ENCODE measurements around the gene CSRNP3. TPM values are rescaled to one million over a fixed set of nuclear protein-coding genes. Genes with fewer than 3 reads are reported as not detected.

CSRNP3 gene
- total and polyA plus RNA-seq, 4 donors: 0.18 to 2.2 (median 2.0) TPM

GRCh38 chr2:165428926-165429325, 40.6 kb upstream of the CSRNP3 start:
- Histone ChIP-seq H3K9ac (ENCODE audit: low read depth in 1 of 2, low read length in 2 of 2) (no peak overlapping the region), H3K4me3 (ENCODE audit: low read depth in 1 of 3, low read length in 3 of 3) (no peak overlapping the region), H3K9me3 (ENCODE audit: control insufficient read depth in 4 of 4, low read length in 3 of 4) (no peaks in the 10 kb centered on the region), H3K27me3 (ENCODE audit: control insufficient read depth in 4 of 4, insufficient read depth in 4 of 4, low read length in 3 of 4) (no peaks in the 10 kb centered on the region), H3K27ac (ENCODE audit: low read depth in 1 of 2, low read length in 2 of 2) (no peak overlapping the region), H3K4me1 (ENCODE audit: control insufficient read depth in 4 of 4, insufficient read depth in 4 of 4, low read length in 3 of 4) (no peaks in the 10 kb centered on the region), H3K36me3 (ENCODE audit: control insufficient read depth in 4 of 4, insufficient read depth in 3 of 4, low read depth in 1 of 4, low read length in 3 of 4) (no peaks in the 10 kb centered on the region)
- whole genome bisulfite sequencing: 77% methylated on average over 1 of the region's 1 CpG
- no peak for TF ChIP-seq RAD21 (IDR thresholded peaks at IDR 0.05)
- TF ChIP-seq HNF4G (IDR thresholded peaks at IDR 0.05): no peak
- TF ChIP-seq REST (IDR thresholded peaks at IDR 0.05): no peak
- TF ChIP-seq JUND (IDR thresholded peaks at IDR 0.05): no peak
- no peak for TF ChIP-seq FOXA1 (IDR thresholded peaks at IDR 0.05)
- TF ChIP-seq NR2F2 (IDR thresholded peaks at IDR 0.05): no peak
- no peak for TF ChIP-seq ATF3 (IDR thresholded peaks at IDR 0.05)
- no peak for TF ChIP-seq GABPA (IDR thresholded peaks at IDR 0.05 in 1 of 2, conservative IDR thresholded peaks at IDR 0.05 in 1 of 2)
- TF ChIP-seq MAX (IDR thresholded peaks at IDR 0.05): no peak
- no peak for TF ChIP-seq YY1 (IDR thresholded peaks at IDR 0.05)
- TF ChIP-seq HNF4A (conservative IDR thresholded peaks at IDR 0.05): no peak
- no peak for TF ChIP-seq TAF1 (conservative IDR thresholded peaks at IDR 0.05)
- no peak for TF ChIP-seq RXRA (IDR thresholded peaks at IDR 0.05)
- no peak for TF ChIP-seq CTCF (IDR thresholded peaks at IDR 0.05; ENCODE audit: low read depth, low read length, missing input control)
- no peak for TF ChIP-seq ZBTB33 (IDR thresholded peaks at IDR 0.05)
- DNase-seq (ENCODE audit: low spot score): no peak

GRCh38 chr2:165431014-165431413, 38.5 kb upstream of the CSRNP3 start:
- H3K4me1 ChIP-seq (ENCODE audit: control insufficient read depth in 4 of 4, insufficient read depth in 4 of 4, low read length in 3 of 4): no peaks in the 10 kb centered on the region
- H3K4me3 ChIP-seq (ENCODE audit: low read depth in 1 of 3, low read length in 3 of 3): no peak overlapping the region
- H3K27me3 ChIP-seq (ENCODE audit: control insufficient read depth in 4 of 4, insufficient read depth in 4 of 4, low read length in 3 of 4): no peaks in the 10 kb centered on the region
- no peak overlapping the region for H3K9ac ChIP-seq (ENCODE audit: low read depth in 1 of 2, low read length in 2 of 2)
- H3K36me3 ChIP-seq (ENCODE audit: control insufficient read depth in 4 of 4, insufficient read depth in 3 of 4, low read depth in 1 of 4, low read length in 3 of 4): no peaks in the 10 kb centered on the region
- TF ChIP-seq FOXA2 (IDR thresholded peaks at IDR 0.05) (no peak), CTCF (IDR thresholded peaks at IDR 0.05; ENCODE audit: low read depth, low read length, missing input control) (no peak), HNF4A (conservative IDR thresholded peaks at IDR 0.05) (no peak), JUND (IDR thresholded peaks at IDR 0.05) (no peak), EGR1 (IDR thresholded peaks at IDR 0.05; ENCODE audit: low read depth in 2 of 2) (no peak), TAF1 (conservative IDR thresholded peaks at IDR 0.05) (no peak), MAX (IDR thresholded peaks at IDR 0.05) (no peak), RAD21 (IDR thresholded peaks at IDR 0.05) (no peak), RXRA (IDR thresholded peaks at IDR 0.05) (no peak), ATF3 (IDR thresholded peaks at IDR 0.05) (no peak), REST (IDR thresholded peaks at IDR 0.05) (no peak), HNF4G (IDR thresholded peaks at IDR 0.05) (no peak), YY1 (IDR thresholded peaks at IDR 0.05) (no peak)
- no peak overlapping the region for H3K27ac ChIP-seq (ENCODE audit: low read depth in 1 of 2, low read length in 2 of 2)
- H3K9me3 ChIP-seq (ENCODE audit: control insufficient read depth in 4 of 4, low read length in 3 of 4): no peaks in the 10 kb centered on the region
- no peak for DNase-seq (ENCODE audit: low spot score)

Measured in liver (tissue), 9 donors.